Measurements from ENCODE around the gene TSPYL6. TPM values are rescaled to one million over a fixed set of nuclear protein-coding genes. Genes with fewer than 3 reads are reported as not detected.

Gene TSPYL6
- total RNA-seq, 1 experiment from 2014 or later, result not detected

DNA sequence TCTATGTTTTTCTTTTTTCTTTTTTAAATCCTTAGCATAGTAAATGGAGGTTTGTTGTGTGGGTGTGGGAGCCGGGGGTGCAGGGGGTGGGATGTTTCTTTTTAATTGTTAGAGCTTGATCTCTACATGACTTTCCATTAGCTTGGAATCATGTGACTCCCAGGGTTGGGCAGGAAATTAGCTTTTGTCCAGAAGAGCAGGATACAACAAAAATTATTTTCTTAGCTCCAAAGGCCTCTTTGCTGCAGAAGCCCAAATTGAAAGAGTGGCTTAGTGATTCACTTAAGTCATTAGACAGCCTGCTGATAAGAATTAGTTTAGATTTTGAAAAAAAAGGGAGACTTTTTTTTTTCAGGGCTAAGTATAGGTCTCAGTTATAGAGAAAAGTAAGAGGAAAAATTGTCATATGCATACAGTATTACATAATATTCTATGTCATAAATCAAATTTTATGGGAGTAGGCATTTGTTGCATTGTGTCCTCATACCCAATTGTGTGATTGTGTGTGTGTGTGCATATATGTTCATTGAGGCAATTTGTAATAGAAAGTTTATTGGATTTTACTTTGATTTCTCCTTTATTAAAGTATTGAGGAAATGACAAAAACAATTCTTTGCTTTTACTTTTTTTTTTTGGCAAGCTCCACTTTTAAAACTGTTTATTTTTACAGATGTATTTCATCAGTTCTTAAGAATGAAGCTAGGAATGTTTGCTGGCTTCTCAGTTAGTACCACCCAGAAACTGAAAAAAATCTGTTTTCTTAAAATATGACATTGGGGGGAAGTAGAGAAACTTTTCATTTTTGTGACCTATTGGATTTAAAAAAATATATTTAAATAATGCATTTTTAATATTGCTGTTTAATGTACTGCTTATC, 47.4 kb downstream of the TSPYL6 start:
- ATAC-seq (no peak), DNase-seq (ENCODE audit: low spot score) (no peak)
- TF ChIP-seq, protein P1, sequence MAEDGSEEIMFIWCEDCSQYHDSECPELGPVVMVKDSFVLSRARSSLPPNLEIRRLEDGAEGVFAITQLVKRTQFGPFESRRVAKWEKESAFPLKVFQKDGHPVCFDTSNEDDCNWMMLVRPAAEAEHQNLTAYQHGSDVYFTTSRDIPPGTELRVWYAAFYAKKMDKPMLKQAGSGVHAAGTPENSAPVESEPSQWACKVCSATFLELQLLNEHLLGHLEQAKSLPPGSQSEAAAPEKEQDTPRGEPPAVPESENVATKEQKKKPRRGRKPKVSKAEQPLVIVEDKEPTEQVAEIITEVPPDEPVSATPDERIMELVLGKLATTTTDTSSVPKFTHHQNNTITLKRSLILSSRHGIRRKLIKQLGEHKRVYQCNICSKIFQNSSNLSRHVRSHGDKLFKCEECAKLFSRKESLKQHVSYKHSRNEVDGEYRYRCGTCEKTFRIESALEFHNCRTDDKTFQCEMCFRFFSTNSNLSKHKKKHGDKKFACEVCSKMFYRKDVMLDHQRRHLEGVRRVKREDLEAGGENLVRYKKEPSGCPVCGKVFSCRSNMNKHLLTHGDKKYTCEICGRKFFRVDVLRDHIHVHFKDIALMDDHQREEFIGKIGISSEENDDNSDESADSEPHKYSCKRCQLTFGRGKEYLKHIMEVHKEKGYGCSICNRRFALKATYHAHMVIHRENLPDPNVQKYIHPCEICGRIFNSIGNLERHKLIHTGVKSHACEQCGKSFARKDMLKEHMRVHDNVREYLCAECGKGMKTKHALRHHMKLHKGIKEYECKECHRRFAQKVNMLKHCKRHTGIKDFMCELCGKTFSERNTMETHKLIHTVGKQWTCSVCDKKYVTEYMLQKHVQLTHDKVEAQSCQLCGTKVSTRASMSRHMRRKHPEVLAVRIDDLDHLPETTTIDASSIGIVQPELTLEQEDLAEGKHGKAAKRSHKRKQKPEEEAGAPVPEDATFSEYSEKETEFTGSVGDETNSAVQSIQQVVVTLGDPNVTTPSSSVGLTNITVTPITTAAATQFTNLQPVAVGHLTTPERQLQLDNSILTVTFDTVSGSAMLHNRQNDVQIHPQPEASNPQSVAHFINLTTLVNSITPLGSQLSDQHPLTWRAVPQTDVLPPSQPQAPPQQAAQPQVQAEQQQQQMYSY (CRISPR knock-in tag; IDR thresholded peaks at IDR 0.05), result no peak
- TF ChIP-seq ZNF416 (CRISPR knock-in tag; IDR thresholded peaks at IDR 0.05), result no peak
- TF ChIP-seq CREM (CRISPR knock-in tag; IDR thresholded peaks at IDR 0.05), result no peak
- TF ChIP-seq, protein P2, sequence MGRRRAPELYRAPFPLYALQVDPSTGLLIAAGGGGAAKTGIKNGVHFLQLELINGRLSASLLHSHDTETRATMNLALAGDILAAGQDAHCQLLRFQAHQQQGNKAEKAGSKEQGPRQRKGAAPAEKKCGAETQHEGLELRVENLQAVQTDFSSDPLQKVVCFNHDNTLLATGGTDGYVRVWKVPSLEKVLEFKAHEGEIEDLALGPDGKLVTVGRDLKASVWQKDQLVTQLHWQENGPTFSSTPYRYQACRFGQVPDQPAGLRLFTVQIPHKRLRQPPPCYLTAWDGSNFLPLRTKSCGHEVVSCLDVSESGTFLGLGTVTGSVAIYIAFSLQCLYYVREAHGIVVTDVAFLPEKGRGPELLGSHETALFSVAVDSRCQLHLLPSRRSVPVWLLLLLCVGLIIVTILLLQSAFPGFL (CRISPR knock-in tag; IDR thresholded peaks at IDR 0.05; ENCODE audit: borderline replicate concordance), result no peak
- TF ChIP-seq, protein P3, sequence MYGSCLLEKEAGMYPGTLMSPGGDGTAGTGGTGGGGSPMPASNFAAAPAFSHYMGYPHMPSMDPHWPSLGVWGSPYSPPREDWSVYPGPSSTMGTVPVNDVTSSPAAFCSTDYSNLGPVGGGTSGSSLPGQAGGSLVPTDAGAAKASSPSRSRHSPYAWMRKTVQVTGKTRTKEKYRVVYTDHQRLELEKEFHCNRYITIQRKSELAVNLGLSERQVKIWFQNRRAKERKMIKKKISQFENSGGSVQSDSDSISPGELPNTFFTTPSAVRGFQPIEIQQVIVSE (CRISPR knock-in tag; IDR thresholded peaks at IDR 0.05; ENCODE audit: borderline replicate concordance), result no peak
- TF ChIP-seq, protein P4, sequence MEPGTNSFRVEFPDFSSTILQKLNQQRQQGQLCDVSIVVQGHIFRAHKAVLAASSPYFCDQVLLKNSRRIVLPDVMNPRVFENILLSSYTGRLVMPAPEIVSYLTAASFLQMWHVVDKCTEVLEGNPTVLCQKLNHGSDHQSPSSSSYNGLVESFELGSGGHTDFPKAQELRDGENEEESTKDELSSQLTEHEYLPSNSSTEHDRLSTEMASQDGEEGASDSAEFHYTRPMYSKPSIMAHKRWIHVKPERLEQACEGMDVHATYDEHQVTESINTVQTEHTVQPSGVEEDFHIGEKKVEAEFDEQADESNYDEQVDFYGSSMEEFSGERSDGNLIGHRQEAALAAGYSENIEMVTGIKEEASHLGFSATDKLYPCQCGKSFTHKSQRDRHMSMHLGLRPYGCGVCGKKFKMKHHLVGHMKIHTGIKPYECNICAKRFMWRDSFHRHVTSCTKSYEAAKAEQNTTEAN (CRISPR knock-in tag; IDR thresholded peaks at IDR 0.05), result no peak
- no peak for TF ChIP-seq NFYB (CRISPR knock-in tag; conservative IDR thresholded peaks at IDR 0.05; ENCODE audit: low read depth)
- TF ChIP-seq, protein P5, sequence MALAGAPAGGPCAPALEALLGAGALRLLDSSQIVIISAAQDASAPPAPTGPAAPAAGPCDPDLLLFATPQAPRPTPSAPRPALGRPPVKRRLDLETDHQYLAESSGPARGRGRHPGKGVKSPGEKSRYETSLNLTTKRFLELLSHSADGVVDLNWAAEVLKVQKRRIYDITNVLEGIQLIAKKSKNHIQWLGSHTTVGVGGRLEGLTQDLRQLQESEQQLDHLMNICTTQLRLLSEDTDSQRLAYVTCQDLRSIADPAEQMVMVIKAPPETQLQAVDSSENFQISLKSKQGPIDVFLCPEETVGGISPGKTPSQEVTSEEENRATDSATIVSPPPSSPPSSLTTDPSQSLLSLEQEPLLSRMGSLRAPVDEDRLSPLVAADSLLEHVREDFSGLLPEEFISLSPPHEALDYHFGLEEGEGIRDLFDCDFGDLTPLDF (CRISPR knock-in tag; IDR thresholded peaks at IDR 0.05), result no peak
- TF ChIP-seq HMGA2 (CRISPR knock-in tag; IDR thresholded peaks at IDR 0.05), result no peak
- no peak for TF ChIP-seq MYBL2 (CRISPR knock-in tag; IDR thresholded peaks at IDR 0.05)
- no peak for TF ChIP-seq ZNF671 (CRISPR knock-in tag; IDR thresholded peaks at IDR 0.05)
- TF ChIP-seq, protein P6, sequence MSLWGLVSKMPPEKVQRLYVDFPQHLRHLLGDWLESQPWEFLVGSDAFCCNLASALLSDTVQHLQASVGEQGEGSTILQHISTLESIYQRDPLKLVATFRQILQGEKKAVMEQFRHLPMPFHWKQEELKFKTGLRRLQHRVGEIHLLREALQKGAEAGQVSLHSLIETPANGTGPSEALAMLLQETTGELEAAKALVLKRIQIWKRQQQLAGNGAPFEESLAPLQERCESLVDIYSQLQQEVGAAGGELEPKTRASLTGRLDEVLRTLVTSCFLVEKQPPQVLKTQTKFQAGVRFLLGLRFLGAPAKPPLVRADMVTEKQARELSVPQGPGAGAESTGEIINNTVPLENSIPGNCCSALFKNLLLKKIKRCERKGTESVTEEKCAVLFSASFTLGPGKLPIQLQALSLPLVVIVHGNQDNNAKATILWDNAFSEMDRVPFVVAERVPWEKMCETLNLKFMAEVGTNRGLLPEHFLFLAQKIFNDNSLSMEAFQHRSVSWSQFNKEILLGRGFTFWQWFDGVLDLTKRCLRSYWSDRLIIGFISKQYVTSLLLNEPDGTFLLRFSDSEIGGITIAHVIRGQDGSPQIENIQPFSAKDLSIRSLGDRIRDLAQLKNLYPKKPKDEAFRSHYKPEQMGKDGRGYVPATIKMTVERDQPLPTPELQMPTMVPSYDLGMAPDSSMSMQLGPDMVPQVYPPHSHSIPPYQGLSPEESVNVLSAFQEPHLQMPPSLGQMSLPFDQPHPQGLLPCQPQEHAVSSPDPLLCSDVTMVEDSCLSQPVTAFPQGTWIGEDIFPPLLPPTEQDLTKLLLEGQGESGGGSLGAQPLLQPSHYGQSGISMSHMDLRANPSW (CRISPR knock-in tag; conservative IDR thresholded peaks at IDR 0.05; ENCODE audit: low read depth), result no peak
- TF ChIP-seq ZNF232 (CRISPR knock-in tag; IDR thresholded peaks at IDR 0.05), result no peak
- TF ChIP-seq, protein P7, sequence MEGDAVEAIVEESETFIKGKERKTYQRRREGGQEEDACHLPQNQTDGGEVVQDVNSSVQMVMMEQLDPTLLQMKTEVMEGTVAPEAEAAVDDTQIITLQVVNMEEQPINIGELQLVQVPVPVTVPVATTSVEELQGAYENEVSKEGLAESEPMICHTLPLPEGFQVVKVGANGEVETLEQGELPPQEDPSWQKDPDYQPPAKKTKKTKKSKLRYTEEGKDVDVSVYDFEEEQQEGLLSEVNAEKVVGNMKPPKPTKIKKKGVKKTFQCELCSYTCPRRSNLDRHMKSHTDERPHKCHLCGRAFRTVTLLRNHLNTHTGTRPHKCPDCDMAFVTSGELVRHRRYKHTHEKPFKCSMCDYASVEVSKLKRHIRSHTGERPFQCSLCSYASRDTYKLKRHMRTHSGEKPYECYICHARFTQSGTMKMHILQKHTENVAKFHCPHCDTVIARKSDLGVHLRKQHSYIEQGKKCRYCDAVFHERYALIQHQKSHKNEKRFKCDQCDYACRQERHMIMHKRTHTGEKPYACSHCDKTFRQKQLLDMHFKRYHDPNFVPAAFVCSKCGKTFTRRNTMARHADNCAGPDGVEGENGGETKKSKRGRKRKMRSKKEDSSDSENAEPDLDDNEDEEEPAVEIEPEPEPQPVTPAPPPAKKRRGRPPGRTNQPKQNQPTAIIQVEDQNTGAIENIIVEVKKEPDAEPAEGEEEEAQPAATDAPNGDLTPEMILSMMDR (IDR thresholded peaks at IDR 0.05), result no peak
- TF ChIP-seq, protein P8, sequence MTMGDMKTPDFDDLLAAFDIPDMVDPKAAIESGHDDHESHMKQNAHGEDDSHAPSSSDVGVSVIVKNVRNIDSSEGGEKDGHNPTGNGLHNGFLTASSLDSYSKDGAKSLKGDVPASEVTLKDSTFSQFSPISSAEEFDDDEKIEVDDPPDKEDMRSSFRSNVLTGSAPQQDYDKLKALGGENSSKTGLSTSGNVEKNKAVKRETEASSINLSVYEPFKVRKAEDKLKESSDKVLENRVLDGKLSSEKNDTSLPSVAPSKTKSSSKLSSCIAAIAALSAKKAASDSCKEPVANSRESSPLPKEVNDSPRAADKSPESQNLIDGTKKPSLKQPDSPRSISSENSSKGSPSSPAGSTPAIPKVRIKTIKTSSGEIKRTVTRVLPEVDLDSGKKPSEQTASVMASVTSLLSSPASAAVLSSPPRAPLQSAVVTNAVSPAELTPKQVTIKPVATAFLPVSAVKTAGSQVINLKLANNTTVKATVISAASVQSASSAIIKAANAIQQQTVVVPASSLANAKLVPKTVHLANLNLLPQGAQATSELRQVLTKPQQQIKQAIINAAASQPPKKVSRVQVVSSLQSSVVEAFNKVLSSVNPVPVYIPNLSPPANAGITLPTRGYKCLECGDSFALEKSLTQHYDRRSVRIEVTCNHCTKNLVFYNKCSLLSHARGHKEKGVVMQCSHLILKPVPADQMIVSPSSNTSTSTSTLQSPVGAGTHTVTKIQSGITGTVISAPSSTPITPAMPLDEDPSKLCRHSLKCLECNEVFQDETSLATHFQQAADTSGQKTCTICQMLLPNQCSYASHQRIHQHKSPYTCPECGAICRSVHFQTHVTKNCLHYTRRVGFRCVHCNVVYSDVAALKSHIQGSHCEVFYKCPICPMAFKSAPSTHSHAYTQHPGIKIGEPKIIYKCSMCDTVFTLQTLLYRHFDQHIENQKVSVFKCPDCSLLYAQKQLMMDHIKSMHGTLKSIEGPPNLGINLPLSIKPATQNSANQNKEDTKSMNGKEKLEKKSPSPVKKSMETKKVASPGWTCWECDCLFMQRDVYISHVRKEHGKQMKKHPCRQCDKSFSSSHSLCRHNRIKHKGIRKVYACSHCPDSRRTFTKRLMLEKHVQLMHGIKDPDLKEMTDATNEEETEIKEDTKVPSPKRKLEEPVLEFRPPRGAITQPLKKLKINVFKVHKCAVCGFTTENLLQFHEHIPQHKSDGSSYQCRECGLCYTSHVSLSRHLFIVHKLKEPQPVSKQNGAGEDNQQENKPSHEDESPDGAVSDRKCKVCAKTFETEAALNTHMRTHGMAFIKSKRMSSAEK (CRISPR knock-in tag; IDR thresholded peaks at IDR 0.05; ENCODE audit: borderline replicate concordance), result no peak
- no peak for TF ChIP-seq SMAD4 (CRISPR knock-in tag; IDR thresholded peaks at IDR 0.05)
- TF ChIP-seq EMX1 (CRISPR knock-in tag; IDR thresholded peaks at IDR 0.05), result no peak
- peaks cover 11% of the 10 kb centered on the region for H3K4me1 Mint-ChIP-seq
- no peaks in the 10 kb centered on the region for H3K27me3 Mint-ChIP-seq (ENCODE audit: low read depth)
- H3K9me3 Mint-ChIP-seq, result peaks cover 8% of the 10 kb centered on the region
- ChIA-PET CTCF (interaction anchor here (0.7 kb wide), 2 partner anchors 32 to 120 kb away, joined by 3 read pairs; no protein-coding TSS in a partner anchor), POLR2A (no interaction called here)
- H3K36me3 Mint-ChIP-seq, result no peaks in the 10 kb centered on the region
- H3K27ac Mint-ChIP-seq, result no peak overlapping the region
- H3K4me3 Mint-ChIP-seq, result no peak overlapping the region

All from WTC11 (cell line).